DND-41 (cell line): ENCODE measurements around the gene KLF3.

Source experiments
- ATAC-seq: fragments of 200-7000 bp; cut with Tn5 transposase; 3 replicates; pipeline ENCODE4 v1.9.1; 2021; ENCODE audit warnings: low read depth; ENCODE audit not compliant: insufficient read depth
- DNase-seq: peaks from one replicate; pipeline ENCODE4 v3.0.0-alpha.2; 2020
- H2AFZ ChIP-seq: 2 replicates; pipeline ENCODE4 v1.6.0; 2012; ENCODE audit warnings: low read depth, low read length
- H3K27ac ChIP-seq: 2 replicates; pipeline ENCODE4 v1.5.1; 2012; ENCODE audit warnings: low read length, inconsistent platforms
- H3K27me3 ChIP-seq: fragments of 200-600 bp; sonication (generic); 2 replicates; pipeline ENCODE4 v1.6.0; 2012; ENCODE audit warnings: low read length, mild to moderate bottlenecking, inconsistent platforms; ENCODE audit not compliant: insufficient read depth, poor library complexity
- H3K36me3 ChIP-seq: 2 replicates; pipeline ENCODE4 v1.5.1; 2012; ENCODE audit warnings: low read length, inconsistent platforms; ENCODE audit not compliant: insufficient read depth
- H3K4me1 ChIP-seq: 2 replicates; pipeline ENCODE4 v1.5.1; 2012; ENCODE audit warnings: mild to moderate bottlenecking, low read length; ENCODE audit not compliant: insufficient read depth
- H3K4me2 ChIP-seq: 2 replicates; pipeline ENCODE4 v1.6.0; 2012; ENCODE audit warnings: mild to moderate bottlenecking, moderate library complexity, low read length, inconsistent platforms; ENCODE audit not compliant: insufficient read depth
- H3K4me3 ChIP-seq, 2 experiments: fragments of 200-600 bp in 1 of 2; shearing (Covaris generic) in 1 of 2; 2 replicates each; pipeline ENCODE4 v1.5.1; 2012 to 2016; ENCODE audit warnings: inconsistent platforms in 2 of 2, low read length in 2 of 2, mild to moderate bottlenecking in 2 of 2, low read depth in 1 of 2, moderate library complexity in 1 of 2
- H3K79me2 ChIP-seq: 2 replicates; pipeline ENCODE4 v1.6.0; 2012; ENCODE audit warnings: low read length, inconsistent platforms; ENCODE audit not compliant: insufficient read depth
- H3K9ac ChIP-seq: 2 replicates; pipeline ENCODE4 v1.6.0; 2012; ENCODE audit warnings: low read depth, mild to moderate bottlenecking, inconsistent platforms, low read length, moderate library complexity
- H3K9me3 ChIP-seq: 2 replicates; pipeline ENCODE4 v1.5.1; 2012; ENCODE audit warnings: low read length, moderate library complexity, mild to moderate bottlenecking, inconsistent platforms; ENCODE audit not compliant: insufficient read depth, severe bottlenecking
- H4K20me1 ChIP-seq: 2 replicates; pipeline ENCODE4 v1.6.0; 2012; ENCODE audit warnings: low read length; ENCODE audit not compliant: insufficient read depth
- CTCF ChIP-seq: IDR thresholded peaks from 2 replicates; pipeline ENCODE4 v1.5.1; 2012; ENCODE audit warnings: borderline replicate concordance, low read length, moderate library complexity, mild to moderate bottlenecking; ENCODE audit not compliant: poor library complexity, severe bottlenecking; ENCODE audit errors: extremely low read depth
- EZH2 ChIP-seq: IDR thresholded peaks from 3 replicates; pipeline ENCODE4 v1.6.1; 2012; ENCODE audit warnings: borderline replicate concordance, low read depth, mild to moderate bottlenecking, moderate library complexity, low read length, inconsistent platforms; ENCODE audit not compliant: severe bottlenecking

Gene KLF3

DNA sequence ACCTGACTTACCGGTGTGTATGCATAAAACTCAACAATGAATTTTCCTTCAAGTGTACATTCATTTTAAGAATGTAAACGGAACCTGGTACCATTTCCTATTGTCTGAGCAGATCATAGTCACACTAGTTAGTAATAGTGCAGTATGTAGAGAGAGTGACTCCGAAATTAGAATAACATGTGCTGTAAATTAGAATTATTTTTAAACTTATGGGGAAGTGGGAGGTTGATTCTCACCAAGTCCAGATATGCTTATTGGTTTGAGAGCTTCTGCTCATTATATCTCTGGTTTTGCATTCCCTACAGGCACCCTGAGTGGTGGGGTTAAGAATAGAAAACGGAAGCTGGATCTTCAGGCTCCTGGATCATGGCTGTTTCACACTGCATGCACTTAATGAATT lies 39.6 kb downstream of the KLF3 start:
- H2AFZ ChIP-seq = no peak overlapping the region
- H3K27me3 ChIP-seq = peaks cover 11% of the 10 kb centered on the region
- H3K4me2 ChIP-seq = no peak overlapping the region
- no peaks in the 10 kb centered on the region for H4K20me1 ChIP-seq
- TF ChIP-seq CTCF = no peak
- TF ChIP-seq EZH2 = no peak
- H3K9me3 ChIP-seq = no peaks in the 10 kb centered on the region
- H3K36me3 ChIP-seq = no peaks in the 10 kb centered on the region
- no peaks in the 10 kb centered on the region for H3K4me1 ChIP-seq
- no peaks in the 10 kb centered on the region for H3K79me2 ChIP-seq
- H3K4me3 ChIP-seq = no peak overlapping the region
- ATAC-seq (no peak), DNase-seq (no peak)
- no peak overlapping the region for H3K27ac ChIP-seq
- H3K9ac ChIP-seq = no peak overlapping the region

DNA sequence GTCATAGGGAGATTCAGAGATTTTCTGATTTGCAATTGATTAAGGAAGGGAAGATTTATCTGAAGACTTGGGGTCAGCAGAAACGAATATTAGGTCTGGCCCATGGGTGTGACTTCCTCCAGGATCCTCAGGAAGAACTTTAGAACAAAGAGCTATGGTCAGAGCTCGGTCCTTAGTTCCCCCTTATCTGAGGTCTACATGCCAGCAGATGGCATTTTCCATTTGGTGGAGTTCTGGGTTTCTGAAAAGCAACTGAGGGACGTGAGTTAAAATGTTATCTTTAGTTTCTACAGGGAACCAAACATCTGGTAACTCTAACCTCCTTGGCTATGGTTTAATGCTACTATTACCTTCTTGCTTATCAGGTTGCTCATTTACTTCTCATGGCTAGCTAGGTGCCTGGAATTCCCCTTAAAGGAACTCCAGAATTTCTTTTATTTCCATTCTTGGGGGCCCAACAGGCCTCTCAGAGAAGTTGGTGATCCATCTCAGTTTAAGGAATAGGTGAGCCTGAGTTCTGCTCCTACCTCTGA lies 40.7 kb downstream of the KLF3 start:
- H3K79me2 ChIP-seq = no peaks in the 10 kb centered on the region
- no peaks in the 10 kb centered on the region for H3K9me3 ChIP-seq
- DNase-seq (no peak), ATAC-seq (no peak)
- no peak overlapping the region for H3K4me3 ChIP-seq
- no peaks in the 10 kb centered on the region for H4K20me1 ChIP-seq
- H3K9ac ChIP-seq = no peak overlapping the region
- no peaks in the 10 kb centered on the region for H3K4me1 ChIP-seq
- TF ChIP-seq EZH2 (no peak), CTCF (no peak)
- no peak overlapping the region for H2AFZ ChIP-seq
- no peaks in the 10 kb centered on the region for H3K36me3 ChIP-seq
- H3K27me3 ChIP-seq = peaks cover 11% of the 10 kb centered on the region
- no peak overlapping the region for H3K4me2 ChIP-seq
- no peak overlapping the region for H3K27ac ChIP-seq

DNA sequence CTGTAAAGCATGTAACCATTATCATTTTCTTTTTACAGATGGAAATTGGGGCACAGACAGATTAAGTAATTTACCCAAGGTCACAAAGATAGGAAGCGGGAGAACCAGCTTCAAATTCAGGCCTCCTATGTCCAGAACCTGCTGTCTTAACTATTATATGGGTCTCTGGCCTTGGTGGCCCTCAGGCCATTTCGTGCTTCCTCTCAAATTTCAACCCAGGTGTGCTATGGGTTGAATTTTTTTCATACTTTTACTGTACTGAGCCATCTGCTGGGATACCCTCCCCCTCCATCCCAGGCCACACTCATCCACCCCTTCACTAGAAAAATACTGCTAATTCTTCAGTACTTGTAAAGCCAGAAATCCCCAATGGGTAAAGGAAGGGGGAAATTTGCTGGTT lies 42.3 kb downstream of the KLF3 start:
- no peak for DNase-seq
- no peaks in the 10 kb centered on the region for H3K9me3 ChIP-seq
- H3K27ac ChIP-seq = no peak overlapping the region
- peaks cover 11% of the 10 kb centered on the region for H3K27me3 ChIP-seq
- H3K36me3 ChIP-seq = no peaks in the 10 kb centered on the region
- H3K4me2 ChIP-seq = no peak overlapping the region
- H4K20me1 ChIP-seq = no peaks in the 10 kb centered on the region
- ATAC-seq = no peak
- TF ChIP-seq CTCF = no peak
- TF ChIP-seq EZH2 = no peak
- no peak overlapping the region for H2AFZ ChIP-seq
- no peaks in the 10 kb centered on the region for H3K4me1 ChIP-seq
- H3K79me2 ChIP-seq = no peaks in the 10 kb centered on the region
- H3K4me3 ChIP-seq = no peak overlapping the region
- no peak overlapping the region for H3K9ac ChIP-seq

- Histone ChIP-seq H3K36me3 (no peaks in the 10 kb centered on the region), H3K4me3 (no peak overlapping the region), H3K9me3 (no peaks in the 10 kb centered on the region), H3K27ac (no peak overlapping the region), H3K9ac (no peak overlapping the region), H3K27me3 (peaks cover 3% of the 10 kb centered on the region), H2AFZ (no peak overlapping the region), H3K4me2 (no peak overlapping the region), H3K4me1 (no peaks in the 10 kb centered on the region), H4K20me1 (no peaks in the 10 kb centered on the region), H3K79me2 (no peaks in the 10 kb centered on the region)
- TF ChIP-seq EZH2 = no peak
- no peak for TF ChIP-seq CTCF
- ATAC-seq (no peak), DNase-seq (no peak)
Measured at GRCh38 chr4:38710053-38710452, 46.1 kb downstream of the KLF3 start.
